Stimulated activated naive CD4-positive, alpha-beta T cell (primary cell): ENCODE measurements around the gene UPF1.

Experiments
- DNase-seq, 6 experiments: peaks; one replicate each; lab custom pipeline; 2025; lab: John Stamatoyannopoulos, UW

UPF1 gene

GRCh38 chr19:18857223-18857622, 25.5 kb downstream of the UPF1 start:
- no peak for DNase-seq

GRCh38 chr19:18858906-18859646, 27.3 kb downstream of the UPF1 start:
- no peak for DNase-seq

- DNase-seq = no peak
Observed at GRCh38 chr19:18859676-18860301, 28.0 kb downstream of the UPF1 start.

GRCh38 chr19:18860302-18860700, 28.5 kb downstream of the UPF1 start:
- DNase-seq = no peak

GRCh38 chr19:18860725-18861124, 29.0 kb downstream of the UPF1 start:
- DNase-seq = no peak

GRCh38 chr19:18861235-18861634, 29.5 kb downstream of the UPF1 start:
- no peak for DNase-seq

GRCh38 chr19:18861917-18862316, 30.2 kb downstream of the UPF1 start:
- no peak for DNase-seq

- no peak for DNase-seq
Observed at GRCh38 chr19:18862976-18863842, 31.4 kb downstream of the UPF1 start.

- no peak for DNase-seq
Observed at GRCh38 chr19:18863843-18864362, 32.1 kb downstream of the UPF1 start.

GRCh38 chr19:18865106-18865972, 33.6 kb downstream of the UPF1 start:
- DNase-seq = no peak

GRCh38 chr19:18865973-18866799, 34.4 kb downstream of the UPF1 start:
- DNase-seq = peak; percentile 15 to 62 (median 43)

- no peak for DNase-seq
Observed at GRCh38 chr19:18866800-18867123, 35.0 kb downstream of the UPF1 start.

- no peak for DNase-seq
Observed at GRCh38 chr19:18867199-18867598, 35.4 kb downstream of the UPF1 start.

- DNase-seq = no peak
Observed at GRCh38 chr19:18867751-18868150, 36.0 kb downstream of the UPF1 start.

GRCh38 chr19:18868380-18869022, 36.7 kb downstream of the UPF1 start:
- DNase-seq = no peak

- DNase-seq = no peak
Observed at GRCh38 chr19:18869023-18869618, 37.4 kb downstream of the UPF1 start.

GRCh38 chr19:18869781-18870530, 38.2 kb downstream of the UPF1 start:
- DNase-seq = no peak

GRCh38 chr19:18870531-18871172, 38.9 kb downstream of the UPF1 start:
- no peak for DNase-seq

GRCh38 chr19:18871543-18871942, 39.8 kb downstream of the UPF1 start:
- DNase-seq = no peak
